SKM-1 treated with dmso at 0.1 percent for 144 hours (cell line): ENCODE data around the gene RALGAPB.
"Not testable (repeated sequence)": the region's sequence is repeated elsewhere in the genome, so short reads cannot be mapped to it uniquely, and the experiment has no call there.

Experiments
- DNase-seq: peaks from one replicate; lab custom pipeline; 2025; ENCODE audit not compliant: unreplicated experiment; lab: John Stamatoyannopoulos, UW

Gene RALGAPB

DNA sequence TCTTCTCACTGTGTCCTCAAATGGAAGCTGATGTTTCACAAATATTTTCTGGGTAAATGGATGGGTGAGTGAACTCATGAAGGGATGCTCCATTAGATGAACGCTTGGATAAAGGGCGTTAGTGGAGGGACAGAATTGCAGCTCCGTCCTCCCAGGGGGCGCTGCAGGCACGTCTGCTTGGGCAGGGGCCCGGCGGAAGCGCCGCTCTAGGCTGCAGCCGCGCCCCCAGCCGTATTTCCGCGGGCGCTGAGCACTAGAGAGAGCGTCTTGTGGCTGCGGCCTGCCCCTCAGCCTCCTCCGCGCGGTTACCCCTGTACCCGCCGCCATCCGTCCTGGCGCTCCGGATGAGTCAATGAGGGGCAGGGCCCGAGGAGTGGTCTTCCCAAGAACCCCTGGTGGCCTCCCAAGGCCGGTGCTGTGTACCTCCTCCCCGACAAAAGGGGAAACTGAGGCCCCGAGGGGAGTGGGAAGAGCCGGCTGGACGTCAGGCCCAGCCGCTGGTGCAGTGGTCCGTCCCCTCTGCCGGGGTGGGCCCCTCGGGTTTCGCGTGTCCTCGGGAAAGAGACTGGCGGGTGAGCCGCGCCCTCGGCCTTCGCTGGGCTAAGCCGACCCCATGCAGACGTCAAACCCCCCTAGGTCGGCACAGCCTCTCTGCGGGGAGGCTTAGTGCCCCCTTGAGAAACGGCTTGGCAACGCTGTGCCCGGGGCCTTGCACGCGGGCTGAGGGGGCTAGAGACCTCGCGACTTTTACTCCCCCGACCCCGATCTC is 26.0 kb upstream of the RALGAPB start:
- peak; percentile 85 for DNase-seq

DNA sequence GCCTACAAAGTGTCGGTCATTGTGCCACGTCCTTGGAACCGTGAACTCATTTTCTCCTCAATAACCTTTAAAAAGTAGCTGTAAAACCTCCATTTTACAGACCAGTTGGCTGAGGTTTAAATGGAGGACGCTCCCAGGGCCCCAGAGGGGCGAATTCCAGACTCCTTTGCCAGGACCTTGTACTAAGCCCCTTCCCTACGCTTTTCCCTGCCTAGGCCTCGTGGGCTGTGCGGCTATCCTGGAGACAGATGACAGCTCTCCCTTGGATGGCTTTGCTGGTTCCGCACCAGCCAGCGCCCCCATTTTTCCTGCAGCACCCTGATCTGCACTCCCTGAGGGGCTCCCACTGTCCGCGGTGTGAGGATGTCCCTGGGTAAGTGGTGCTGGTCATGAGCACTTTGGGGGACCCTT is 25.4 kb upstream of the RALGAPB start:
- no peak for DNase-seq

DNA sequence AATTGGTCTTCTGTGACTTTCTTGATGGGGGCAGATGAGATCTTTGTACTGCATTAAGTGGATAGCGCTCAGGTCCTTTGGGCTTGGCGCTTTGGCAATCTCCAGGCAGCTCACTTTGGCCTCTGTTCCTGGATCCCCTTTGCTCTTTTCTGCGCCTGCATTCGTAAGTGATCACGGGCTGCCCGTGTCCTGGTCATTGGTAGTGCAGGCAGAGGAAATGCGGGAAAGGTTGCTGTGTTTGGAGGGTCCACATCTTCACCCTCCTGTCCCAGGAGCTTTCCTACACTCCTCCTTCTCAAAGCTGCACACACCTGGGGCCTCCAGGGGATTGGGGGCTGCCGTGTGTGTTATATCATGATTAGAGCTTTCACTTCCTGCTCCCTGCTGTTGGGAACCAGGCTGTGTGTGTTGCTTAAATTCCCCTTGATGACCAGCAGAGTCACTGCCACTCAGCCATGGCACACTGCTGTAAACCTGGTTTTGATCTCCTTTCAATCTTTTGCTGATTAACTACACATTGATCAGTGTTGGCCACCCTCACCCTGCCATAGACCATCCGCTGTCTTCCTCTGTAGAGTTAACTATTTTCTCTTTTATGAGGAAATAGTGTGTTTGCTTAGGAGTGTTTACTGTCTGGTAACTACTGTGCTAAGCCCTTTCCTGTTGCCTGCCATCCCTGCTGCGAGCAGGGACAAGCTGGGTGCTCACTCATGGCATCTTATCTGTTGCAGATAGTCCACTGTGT is 24.5 kb upstream of the RALGAPB start:
- no peak for DNase-seq

DNA sequence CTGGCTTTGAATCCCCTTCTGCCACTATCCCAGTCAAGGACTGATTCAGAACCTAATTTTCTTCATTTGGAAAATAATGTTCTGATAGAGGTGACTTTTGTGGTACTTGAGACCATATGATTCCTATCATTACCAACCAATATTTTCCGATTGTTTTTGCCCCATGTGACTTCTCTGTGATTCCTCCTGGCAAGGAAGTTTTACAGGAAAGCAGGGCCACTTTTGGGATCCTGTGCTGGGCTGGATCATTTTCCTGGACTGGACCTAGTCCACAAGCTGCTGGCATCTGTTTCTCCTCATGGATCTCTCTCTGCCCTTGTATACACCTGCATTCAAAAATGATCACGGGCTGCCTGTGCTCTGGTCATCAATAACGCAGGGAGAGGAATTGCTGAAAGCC is 23.6 kb upstream of the RALGAPB start:
- DNase-seq: no peak

DNA sequence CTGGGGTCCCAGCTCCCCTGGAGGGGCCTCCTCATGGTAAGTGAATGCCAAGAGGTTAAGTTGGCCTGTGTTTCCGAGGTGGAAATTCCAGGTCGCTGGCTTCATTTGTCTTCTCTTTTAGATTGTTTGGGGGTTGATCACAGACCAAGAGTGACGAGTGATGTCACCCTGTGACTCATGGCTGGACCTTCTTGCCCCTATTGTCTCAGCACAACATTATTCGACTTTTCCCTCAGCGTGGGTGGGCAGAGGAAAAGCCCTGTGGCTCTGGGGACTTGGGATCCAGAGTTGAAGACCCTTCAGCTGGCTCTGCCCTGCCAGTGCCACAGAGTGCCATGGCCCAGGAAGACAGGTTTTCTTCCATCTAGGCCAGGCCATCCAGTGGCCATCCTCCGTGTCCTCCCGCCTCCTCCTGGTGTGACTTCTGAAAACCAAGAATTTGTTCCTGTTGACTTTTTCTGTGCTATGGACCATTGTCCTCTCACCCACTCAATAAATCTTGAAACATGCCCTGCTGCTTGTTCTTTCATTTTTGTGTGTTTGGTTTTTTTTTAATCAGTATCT is 22.1 kb upstream of the RALGAPB start:
- no peak for DNase-seq

- no peak for DNase-seq
Measured at GRCh38 chr20:38452880-38453624, 19.6 kb upstream of the RALGAPB start.

DNA sequence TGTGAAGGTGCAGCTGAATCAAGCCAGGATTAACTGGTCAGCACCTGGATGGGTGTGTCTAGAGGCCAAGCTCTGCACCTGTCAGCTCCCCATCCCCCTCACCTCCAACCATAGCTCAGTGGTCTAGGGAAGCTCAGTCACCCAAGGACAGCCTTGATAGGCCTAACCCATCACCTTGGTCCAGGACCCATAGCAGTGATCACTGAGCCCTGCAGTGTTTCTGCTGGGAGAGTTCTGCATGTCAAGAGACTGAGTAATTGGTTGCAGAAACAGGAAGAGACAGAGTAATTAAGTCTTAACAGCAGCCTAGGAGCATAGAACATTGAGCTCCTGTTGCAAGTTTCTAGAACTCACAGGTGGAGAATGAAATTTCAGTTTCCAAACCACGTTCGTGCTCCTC is 18.7 kb upstream of the RALGAPB start:
- DNase-seq: no peak

DNA sequence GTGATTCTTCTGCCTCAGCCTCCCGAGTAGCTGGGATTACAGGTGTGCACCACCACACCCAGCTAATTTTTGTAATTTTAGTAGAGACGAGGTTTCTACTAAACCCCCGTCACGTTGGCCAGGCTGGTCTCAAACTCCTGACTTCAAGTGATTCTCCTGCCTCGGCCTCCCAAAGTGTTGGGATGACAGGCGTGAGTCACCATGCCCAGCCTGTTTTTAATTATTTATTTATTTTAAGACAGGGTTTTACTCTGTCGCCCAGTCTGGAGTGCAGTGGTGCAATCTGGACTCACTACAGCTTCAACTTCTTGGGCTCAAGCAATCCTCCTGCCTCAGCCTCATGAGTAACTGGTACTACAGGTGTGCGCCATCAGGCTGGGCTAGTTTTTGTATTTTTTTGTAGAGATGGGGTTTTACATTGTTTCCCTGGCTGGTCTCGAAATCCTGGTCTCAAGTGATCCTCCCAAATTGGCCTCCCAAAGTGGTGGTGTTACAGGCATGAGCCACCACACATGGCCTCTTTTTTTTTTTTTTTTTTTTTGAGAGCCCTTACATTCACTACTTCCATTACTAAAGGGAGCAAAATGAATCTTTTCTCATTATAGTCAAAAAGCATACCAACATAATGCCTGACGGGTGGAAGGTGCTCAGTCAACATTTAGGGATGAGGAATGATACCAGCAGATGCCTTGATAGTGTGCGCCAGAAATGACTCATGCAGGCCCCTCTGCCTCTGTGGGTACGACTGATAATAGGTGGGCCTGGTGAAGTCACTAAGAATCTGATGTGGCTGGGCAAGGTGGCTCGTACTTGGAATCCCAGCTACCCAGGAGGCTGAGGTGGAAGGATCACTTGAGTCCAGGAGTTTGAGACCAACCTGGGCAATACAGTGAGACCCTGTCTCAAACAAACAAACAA is 17.8 kb upstream of the RALGAPB start:
- no peak for DNase-seq

- no peak for DNase-seq
Measured at GRCh38 chr20:38458314-38458713, 14.3 kb upstream of the RALGAPB start.

DNA sequence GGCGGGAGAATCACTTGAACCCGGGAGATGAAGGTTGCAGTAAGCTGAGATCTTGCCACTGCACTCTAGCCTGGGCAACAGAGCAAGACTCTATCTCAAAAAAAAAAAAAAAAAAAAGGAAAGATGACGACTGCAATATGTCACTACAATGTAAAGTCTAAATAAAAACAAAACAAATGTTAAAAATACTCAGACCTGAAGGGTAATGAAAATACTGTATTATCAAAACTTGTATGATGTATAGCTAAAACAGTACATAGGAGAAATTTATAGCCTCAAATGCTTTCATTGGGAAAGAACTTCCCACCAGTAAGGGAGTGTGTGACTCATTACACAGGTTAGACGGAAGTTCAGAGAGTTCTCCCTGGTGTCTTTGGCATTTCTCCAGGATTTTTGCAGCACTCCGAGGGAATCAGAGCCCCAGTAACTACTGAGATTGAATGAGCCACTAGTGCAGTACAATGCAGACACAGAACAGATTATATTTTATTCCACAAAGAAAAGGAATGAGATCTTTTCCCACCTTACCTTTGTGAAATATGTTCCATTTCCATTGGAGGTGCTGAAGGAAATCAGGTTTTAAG is 12.5 kb upstream of the RALGAPB start:
- DNase-seq: peak; percentile 14

DNA sequence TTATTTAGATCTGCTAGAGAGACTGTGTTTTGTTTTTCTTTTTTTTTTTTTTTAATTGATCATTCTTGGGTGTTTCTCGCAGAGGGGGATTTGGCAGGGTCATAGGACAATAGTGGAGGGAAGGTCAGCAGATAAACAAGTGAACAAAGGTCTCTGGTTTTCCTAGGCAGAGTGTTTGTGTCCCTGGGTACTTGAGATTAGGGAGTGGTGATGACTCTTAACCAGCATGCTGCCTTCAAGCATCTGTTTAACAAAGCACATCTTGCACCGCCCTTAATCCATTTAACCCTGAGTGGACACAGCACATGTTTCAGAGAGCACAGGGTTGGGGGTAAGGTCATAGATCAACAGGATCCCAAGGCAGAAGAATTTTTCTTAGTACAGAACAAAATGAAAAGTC is 12.0 kb upstream of the RALGAPB start:
- DNase-seq: not testable (repeated sequence)

DNA sequence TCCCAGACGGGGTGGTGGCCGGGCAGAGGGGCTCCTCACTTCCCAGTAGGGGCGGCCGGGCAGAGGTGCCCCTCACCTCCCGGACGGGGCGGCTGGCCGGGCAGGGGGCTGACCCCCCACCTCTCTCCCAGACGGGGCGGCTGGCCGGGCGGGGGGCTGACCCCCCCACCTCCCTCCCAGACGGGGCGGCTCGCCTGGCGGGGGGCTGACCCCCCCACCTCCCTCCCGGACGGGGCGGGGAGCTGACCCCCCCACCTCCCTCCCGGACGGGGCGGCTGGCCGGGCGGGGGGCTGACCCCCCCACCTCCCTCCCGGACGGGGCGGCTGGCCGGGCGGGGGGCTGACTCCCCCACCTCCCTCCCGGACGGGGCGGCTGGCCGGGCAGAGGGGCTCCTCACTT is 11.5 kb upstream of the RALGAPB start:
- DNase-seq: not testable (repeated sequence)

GRCh38 chr20:38461569-38461968 is 11.1 kb upstream of the RALGAPB start:
- not testable (repeated sequence) for DNase-seq

DNA sequence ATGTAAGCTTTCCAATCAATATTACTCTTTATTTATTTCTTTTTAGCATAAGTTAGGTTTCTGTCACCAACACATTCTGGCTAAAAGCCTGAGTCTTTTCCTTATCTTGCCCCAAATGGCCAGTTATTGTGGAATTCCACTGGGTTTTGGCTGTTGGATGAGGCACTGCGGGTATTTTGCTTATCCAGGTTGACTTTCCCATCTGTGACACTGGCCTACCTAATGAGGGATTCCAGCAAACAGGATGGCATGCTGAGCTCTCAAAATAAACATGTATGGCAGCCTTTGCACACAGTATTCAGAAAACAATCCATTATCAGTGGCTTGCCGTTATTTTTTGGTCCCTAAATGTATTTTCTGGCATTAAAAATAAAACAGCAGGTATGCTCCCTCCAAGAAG is 6.5 kb upstream of the RALGAPB start:
- no peak for DNase-seq

DNA sequence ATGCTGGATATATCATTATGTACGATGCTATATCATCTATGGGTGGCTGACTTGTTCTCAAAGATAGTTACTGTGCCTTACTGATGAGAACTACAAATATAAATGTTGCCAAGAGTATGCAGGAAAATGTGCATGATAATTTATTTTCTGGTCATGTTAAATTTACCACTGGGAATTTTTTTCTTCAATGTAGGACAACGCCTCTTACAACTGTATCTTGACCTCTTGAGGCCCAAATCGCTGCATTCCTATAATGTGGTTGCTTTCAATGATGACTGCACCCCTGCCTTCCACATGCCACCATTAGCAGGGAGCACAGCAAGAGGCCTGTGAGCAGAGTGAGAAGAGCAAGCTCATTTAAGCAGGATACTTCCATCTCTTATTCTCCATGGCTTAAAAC is 5.7 kb upstream of the RALGAPB start:
- DNase-seq: no peak

DNA sequence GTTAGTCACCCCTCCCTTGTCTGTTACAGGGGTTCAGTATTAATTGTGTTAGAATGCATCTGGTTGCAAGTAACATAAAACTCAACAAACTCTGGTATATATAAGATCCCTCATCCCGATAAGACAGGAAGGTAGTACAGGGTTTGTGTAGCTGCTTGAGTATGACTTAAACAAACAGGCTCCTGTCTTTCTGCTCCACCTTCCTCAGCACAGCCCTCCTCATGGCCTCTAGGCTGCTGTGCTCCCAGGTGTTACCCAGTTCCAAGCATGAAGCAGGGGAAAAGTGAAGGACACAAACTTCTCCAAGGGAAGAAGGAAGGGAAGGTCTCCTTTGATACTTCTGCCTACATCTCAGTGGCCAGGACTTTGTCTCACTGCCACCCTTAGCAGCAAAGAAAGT is 1.4 kb upstream of the RALGAPB start:
- DNase-seq: no peak

DNA sequence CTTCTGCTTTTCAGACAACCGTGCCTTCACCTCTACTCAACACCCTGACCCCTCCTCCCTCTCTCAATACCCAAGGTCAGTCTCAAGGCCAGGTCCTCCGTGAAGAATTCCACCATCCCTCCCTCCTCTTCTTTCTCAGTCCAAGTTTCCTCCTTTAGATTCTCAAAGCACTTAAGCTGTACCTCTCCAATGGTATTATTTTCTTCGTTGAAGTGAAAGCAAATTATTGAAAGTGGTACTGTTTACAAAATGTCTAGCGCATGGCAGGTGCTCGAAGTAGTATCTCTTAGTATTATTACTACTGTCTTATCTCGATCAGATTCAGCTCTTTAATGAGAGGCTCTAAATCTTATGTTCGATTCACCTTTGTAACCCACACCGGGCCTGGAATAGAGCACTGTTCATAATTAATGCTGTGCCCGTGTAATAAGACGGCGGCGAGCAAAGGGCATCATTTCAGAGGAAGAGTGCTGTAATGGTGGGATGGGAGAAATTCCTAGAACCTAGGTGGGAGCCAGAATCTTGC is 593 bp upstream of the RALGAPB start:
- no peak for DNase-seq

DNA sequence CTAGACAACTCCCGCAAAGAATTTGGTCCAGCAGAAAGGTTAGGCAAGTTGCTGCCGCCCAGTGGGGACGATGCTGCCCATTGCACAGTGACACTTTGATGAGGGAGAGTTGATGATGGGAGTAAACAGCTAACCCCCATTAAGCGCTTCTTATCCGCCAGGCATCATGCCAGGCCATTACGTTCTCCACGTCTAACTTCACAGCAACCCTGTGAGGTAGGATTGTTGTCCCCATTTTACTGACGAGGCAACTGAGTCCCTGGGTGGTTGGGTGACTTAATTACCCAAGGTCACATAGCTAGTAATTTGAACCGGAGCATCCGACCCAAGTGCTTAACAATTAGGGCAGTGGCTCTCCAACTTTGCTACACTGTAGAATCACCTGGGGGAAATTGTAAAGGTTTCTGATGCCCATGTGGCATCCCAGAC is 738 bp downstream of the RALGAPB start:
- DNase-seq: no peak

DNA sequence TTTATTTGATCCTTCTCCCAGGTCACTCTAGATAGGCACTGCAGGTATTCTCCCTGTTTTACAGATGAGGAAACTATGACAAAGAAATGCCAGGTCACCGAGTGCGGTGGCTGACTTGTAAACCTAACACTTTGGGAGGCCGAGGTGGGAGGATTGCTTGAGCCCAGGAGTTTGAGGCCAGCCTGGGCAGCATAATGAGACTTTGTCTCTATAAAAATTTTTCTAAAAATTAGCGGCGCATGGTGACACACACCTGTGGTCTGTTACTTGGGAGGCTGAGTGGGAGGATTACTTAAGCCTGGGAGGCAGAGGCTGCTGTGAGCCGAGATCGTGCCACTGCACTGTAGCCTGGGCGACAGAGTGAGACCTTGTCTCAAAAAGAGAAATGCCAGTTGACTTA is 5.1 kb downstream of the RALGAPB start:
- DNase-seq: no peak

- DNase-seq: no peak
Measured at GRCh38 chr20:38479596-38479995, 7.0 kb downstream of the RALGAPB start.
